Astrocyte (in vitro differentiated cells and primary cell): Measurements from ENCODE around the gene RNF5. TPM values are rescaled to one million over a fixed set of nuclear protein-coding genes. Genes with fewer than 3 reads are reported as not detected.

Experiments used
- DNase-seq: peaks from one replicate; pipeline ENCODE4 v3.0.0-alpha.2; 2010; ENCODE audit warnings: low read depth
- FAIRE-seq: peaks from 2 replicates; lab custom pipeline; 2011; peaks lifted over from hg19 to GRCh38; lab: Jason Lieb, UNC
- H2AFZ ChIP-seq: 2 replicates; pipeline ENCODE4 v1.6.0; 2012; ENCODE audit warnings: low read depth, low read length, inconsistent platforms
- H3K27ac ChIP-seq: 2 replicates; pipeline ENCODE4 v1.5.1; 2011; ENCODE audit warnings: low read depth, low read length, inconsistent platforms
- H3K27me3 ChIP-seq: 2 replicates; pipeline ENCODE4 v1.6.0; 2011; ENCODE audit warnings: low read length, inconsistent platforms; ENCODE audit not compliant: insufficient read depth
- H3K36me3 ChIP-seq: 2 replicates; pipeline ENCODE4 v1.5.1; 2011; ENCODE audit warnings: low read length, inconsistent platforms; ENCODE audit not compliant: insufficient read depth
- H3K4me1 ChIP-seq: 2 replicates; pipeline ENCODE4 v1.5.1; 2011; ENCODE audit warnings: low read length, inconsistent platforms; ENCODE audit not compliant: insufficient read depth
- H3K4me2 ChIP-seq: 2 replicates; pipeline ENCODE4 v1.6.0; 2012; ENCODE audit warnings: low read length, inconsistent platforms
- H3K4me3 ChIP-seq: 2 replicates; pipeline ENCODE4 v1.5.1; 2011; ENCODE audit warnings: low read depth, mild to moderate bottlenecking, low read length, inconsistent platforms; ENCODE audit not compliant: insufficient read depth
- H3K79me2 ChIP-seq: 2 replicates; pipeline ENCODE4 v1.6.0; 2012; ENCODE audit warnings: mild to moderate bottlenecking, low read length, inconsistent platforms; ENCODE audit not compliant: insufficient read depth
- H3K9ac ChIP-seq: 2 replicates; pipeline ENCODE4 v1.6.0; 2012; ENCODE audit warnings: mild to moderate bottlenecking, low read length, inconsistent platforms
- H3K9me3 ChIP-seq: 2 replicates; pipeline ENCODE4 v1.5.1; 2012; ENCODE audit warnings: low read depth, mild to moderate bottlenecking, low read length, inconsistent platforms; ENCODE audit not compliant: insufficient read depth
- H4K20me1 ChIP-seq: 2 replicates; pipeline ENCODE4 v1.6.0; 2012; ENCODE audit warnings: low read length, inconsistent platforms; ENCODE audit not compliant: insufficient read depth
- H3K27ac Mint-ChIP-seq: one replicate; pipeline ENCODE4 v1.8.0; 2021; ENCODE audit warnings: mild to moderate bottlenecking, mixed read lengths; ENCODE audit not compliant: unreplicated experiment
- H3K27me3 Mint-ChIP-seq: one replicate; pipeline ENCODE4 v1.8.0; 2021; ENCODE audit warnings: low read depth, mixed read lengths; ENCODE audit not compliant: unreplicated experiment
- H3K36me3 Mint-ChIP-seq: one replicate; pipeline ENCODE4 v1.8.0; 2021; ENCODE audit warnings: low read depth, mixed read lengths; ENCODE audit not compliant: unreplicated experiment
- H3K4me1 Mint-ChIP-seq: one replicate; pipeline ENCODE4 v1.8.0; 2021; ENCODE audit warnings: low read depth, mixed read lengths; ENCODE audit not compliant: unreplicated experiment
- H3K4me3 Mint-ChIP-seq: one replicate; pipeline ENCODE4 v1.8.0; 2021; ENCODE audit warnings: mild to moderate bottlenecking, moderate library complexity, mixed read lengths; ENCODE audit not compliant: unreplicated experiment
- H3K9me3 Mint-ChIP-seq: one replicate; pipeline ENCODE4 v1.8.0; 2021; ENCODE audit warnings: mild to moderate bottlenecking, mixed read lengths; ENCODE audit not compliant: unreplicated experiment
- EZH2 ChIP-seq: IDR thresholded peaks from 2 replicates; pipeline ENCODE4 v1.6.1; 2012; ENCODE audit warnings: mild to moderate bottlenecking, low read length, inconsistent platforms; ENCODE audit not compliant: insufficient read depth
- total RNA-seq: library from RNA; stranded (reverse); gene quantifications from 2 replicates; pipeline ENCODE4 v1.2.1, GENCODE V29; 2021
- TF ChIP-seq, protein P1 (sequence below): IDR thresholded peaks from 2 replicates; pipeline ENCODE4 v1.5.1; 2011; ENCODE audit warnings: low read depth, mild to moderate bottlenecking, inconsistent platforms, low read length, moderate library complexity; ENCODE audit not compliant: insufficient read depth

RNF5 gene
- total RNA-seq, 1 donor from 2014 or later = 59.0 TPM

DNA sequence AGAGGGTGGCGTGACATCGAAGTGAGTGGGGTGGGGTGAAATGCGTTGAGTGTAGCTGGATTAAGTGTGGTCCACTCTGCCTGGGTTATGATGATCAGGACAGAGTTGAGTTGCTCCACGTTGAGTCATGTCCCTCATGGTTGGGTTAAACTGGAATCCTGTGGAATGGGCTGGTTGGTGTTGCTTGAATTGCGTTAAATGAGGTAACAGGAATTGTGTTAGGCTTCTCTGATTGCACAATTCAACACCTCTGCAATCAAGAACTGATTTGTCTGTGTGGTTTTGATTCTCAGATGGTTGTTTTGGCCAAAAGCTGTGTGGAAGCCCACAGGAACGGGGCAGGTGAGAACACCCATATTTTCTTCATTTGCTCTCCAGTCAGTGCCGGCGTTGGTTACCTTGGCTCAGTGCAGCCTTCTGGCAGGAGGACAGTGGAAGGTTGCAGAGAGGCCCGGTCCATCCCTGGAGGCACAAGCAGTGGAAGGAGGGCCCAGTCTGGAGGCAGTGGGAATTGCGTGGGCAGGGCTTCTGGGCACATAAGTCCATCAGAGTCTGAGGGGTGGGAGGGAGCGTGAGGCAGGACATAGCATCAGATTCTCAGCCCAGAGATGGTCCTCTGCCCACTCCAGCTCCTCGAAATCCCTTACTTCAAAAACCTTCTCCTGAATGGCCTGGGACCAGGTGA, 34.0 kb downstream of the RNF5 start:
- no peak overlapping the region for H3K4me3 Mint-ChIP-seq
- H3K9me3 Mint-ChIP-seq = no peaks in the 10 kb centered on the region
- Histone ChIP-seq H4K20me1 (no peaks in the 10 kb centered on the region), H3K79me2 (no peaks in the 10 kb centered on the region), H3K36me3 (no peaks in the 10 kb centered on the region), H3K27ac (no peak overlapping the region), H3K4me2 (no peak overlapping the region), H3K4me3 (no peak overlapping the region), H3K9me3 (no peaks in the 10 kb centered on the region), H3K27me3 (peaks cover 3% of the 10 kb centered on the region), H3K9ac (no peak overlapping the region), H3K4me1 (no peaks in the 10 kb centered on the region), H2AFZ (no peak overlapping the region)
- no peak overlapping the region for H3K27ac Mint-ChIP-seq
- no peaks in the 10 kb centered on the region for H3K4me1 Mint-ChIP-seq
- H3K36me3 Mint-ChIP-seq = no peaks in the 10 kb centered on the region
- peaks cover 21% of the 10 kb centered on the region for H3K27me3 Mint-ChIP-seq
- TF ChIP-seq EZH2 = no peak
- TF ChIP-seq, protein P1, sequence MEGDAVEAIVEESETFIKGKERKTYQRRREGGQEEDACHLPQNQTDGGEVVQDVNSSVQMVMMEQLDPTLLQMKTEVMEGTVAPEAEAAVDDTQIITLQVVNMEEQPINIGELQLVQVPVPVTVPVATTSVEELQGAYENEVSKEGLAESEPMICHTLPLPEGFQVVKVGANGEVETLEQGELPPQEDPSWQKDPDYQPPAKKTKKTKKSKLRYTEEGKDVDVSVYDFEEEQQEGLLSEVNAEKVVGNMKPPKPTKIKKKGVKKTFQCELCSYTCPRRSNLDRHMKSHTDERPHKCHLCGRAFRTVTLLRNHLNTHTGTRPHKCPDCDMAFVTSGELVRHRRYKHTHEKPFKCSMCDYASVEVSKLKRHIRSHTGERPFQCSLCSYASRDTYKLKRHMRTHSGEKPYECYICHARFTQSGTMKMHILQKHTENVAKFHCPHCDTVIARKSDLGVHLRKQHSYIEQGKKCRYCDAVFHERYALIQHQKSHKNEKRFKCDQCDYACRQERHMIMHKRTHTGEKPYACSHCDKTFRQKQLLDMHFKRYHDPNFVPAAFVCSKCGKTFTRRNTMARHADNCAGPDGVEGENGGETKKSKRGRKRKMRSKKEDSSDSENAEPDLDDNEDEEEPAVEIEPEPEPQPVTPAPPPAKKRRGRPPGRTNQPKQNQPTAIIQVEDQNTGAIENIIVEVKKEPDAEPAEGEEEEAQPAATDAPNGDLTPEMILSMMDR = no peak
- DNase-seq (no peak), FAIRE-seq (no peak)

DNA sequence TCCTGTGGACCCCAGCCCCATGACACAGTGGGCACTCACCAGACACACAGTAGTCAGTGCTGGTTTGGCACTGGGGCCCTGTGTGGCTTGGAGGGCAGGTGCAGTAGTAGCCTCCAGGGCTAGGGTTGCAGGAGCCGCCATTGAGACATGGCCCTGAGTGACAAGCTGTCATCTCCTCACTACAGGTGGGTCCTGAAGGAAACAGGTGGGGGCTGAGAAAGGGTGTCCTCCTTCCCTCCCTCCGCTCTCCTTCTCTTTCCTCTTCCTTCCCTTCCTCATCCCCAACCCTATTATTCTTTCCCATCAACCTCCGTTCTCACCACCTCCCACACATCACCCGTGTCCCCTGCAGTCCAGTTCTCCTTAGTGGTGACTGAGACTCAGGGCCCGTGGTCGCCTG, 35.4 kb downstream of the RNF5 start:
- Histone ChIP-seq H3K4me2 (no peak overlapping the region), H2AFZ (no peak overlapping the region), H3K4me1 (no peaks in the 10 kb centered on the region), H3K9ac (no peak overlapping the region), H3K79me2 (no peaks in the 10 kb centered on the region), H3K4me3 (no peak overlapping the region), H4K20me1 (no peaks in the 10 kb centered on the region), H3K27ac (no peak overlapping the region), H3K9me3 (no peaks in the 10 kb centered on the region), H3K36me3 (no peaks in the 10 kb centered on the region), H3K27me3 (peaks cover 3% of the 10 kb centered on the region)
- TF ChIP-seq, protein P1 = no peak
- no peak for TF ChIP-seq EZH2
- no peak for FAIRE-seq
- H3K4me3 Mint-ChIP-seq = no peak overlapping the region
- peaks cover 28% of the 10 kb centered on the region for H3K27me3 Mint-ChIP-seq
- H3K27ac Mint-ChIP-seq = no peak overlapping the region
- no peaks in the 10 kb centered on the region for H3K4me1 Mint-ChIP-seq
- H3K36me3 Mint-ChIP-seq = no peaks in the 10 kb centered on the region
- DNase-seq = no peak
- H3K9me3 Mint-ChIP-seq = no peaks in the 10 kb centered on the region

DNA sequence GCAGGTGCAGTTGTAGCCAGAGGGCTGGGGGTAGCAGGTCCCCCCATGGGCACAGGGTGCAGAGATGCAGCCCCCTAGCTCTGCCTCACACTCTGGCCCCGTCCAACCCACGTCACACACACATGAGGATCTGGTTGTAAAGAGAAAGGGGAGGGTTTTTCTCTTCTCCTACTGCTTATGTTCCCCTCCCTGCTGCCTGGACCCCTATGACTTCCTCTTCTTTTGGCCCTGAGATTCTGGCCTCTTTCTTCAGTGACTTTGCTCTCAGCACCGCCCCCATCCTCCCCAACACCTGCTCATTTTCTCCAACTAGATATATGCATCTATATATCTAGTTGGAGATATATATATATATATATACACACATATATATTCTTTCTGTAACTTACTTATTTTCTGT, 35.9 kb downstream of the RNF5 start:
- no peaks in the 10 kb centered on the region for H3K9me3 ChIP-seq
- DNase-seq (no peak), FAIRE-seq (no peak)
- Mint-ChIP-seq H3K36me3 (peaks cover 1% of the 10 kb centered on the region), H3K9me3 (no peaks in the 10 kb centered on the region), H3K4me3 (no peak overlapping the region), H3K27ac (no peak overlapping the region), H3K4me1 (no peaks in the 10 kb centered on the region), H3K27me3 (peaks cover 32% of the 10 kb centered on the region)
- H4K20me1 ChIP-seq = no peaks in the 10 kb centered on the region
- no peaks in the 10 kb centered on the region for H3K36me3 ChIP-seq
- H3K4me2 ChIP-seq = no peak overlapping the region
- H3K9ac ChIP-seq = no peak overlapping the region
- H3K27me3 ChIP-seq = peaks cover 3% of the 10 kb centered on the region
- H3K79me2 ChIP-seq = no peaks in the 10 kb centered on the region
- H3K4me1 ChIP-seq = no peaks in the 10 kb centered on the region
- no peak for TF ChIP-seq EZH2
- H2AFZ ChIP-seq = no peak overlapping the region
- no peak overlapping the region for H3K27ac ChIP-seq
- H3K4me3 ChIP-seq = no peak overlapping the region
